Transverse colon (tissue), 3 donors: ENCODE data around the gene BRMS1.

Experiments used
- CTCF ChIP-seq, 5 experiments: fragments of 200-600 bp in 3 of 5; fragments of 450-650 bp in 2 of 5; sonication (generic) in 3 of 5; IDR thresholded peaks; 1 replicate in 2 of 5; 2 replicates in 3 of 5; pipeline ENCODE4 v1.5.1; 2016 to 2017; ENCODE audit warnings: antibody characterized with exemption in 5 of 5, inconsistent platforms in 3 of 5, mild to moderate bottlenecking in 2 of 5, moderate library complexity in 1 of 5
- POLR2A ChIP-seq: fragments of 450-650 bp; IDR thresholded peaks from one replicate; pipeline ENCODE4 v1.6.1; 2016; ENCODE audit warnings: antibody characterized with exemption, mild to moderate bottlenecking, moderate library complexity

- TF ChIP-seq CTCF (IDR thresholded peaks at IDR 0.05) (no peak), POLR2A (no peak)
Measured at GRCh38 chr11:66287889-66288670, 56.8 kb downstream of the BRMS1 start.
